Activated CD4-positive, alpha-beta T cell treated with anti-CD3 and anti-CD28 coated beads, Interleukin-2, amount 10 ng/mL, durations not matched to agents 7 days and 5 days (primary cell): ENCODE data around the gene TUBGCP3. TPM values are rescaled to one million over a fixed set of nuclear protein-coding genes. Genes with fewer than 3 reads are reported as not detected.

Experiments
- CTCF ChIA-PET: fragments of 350-600 bp; sonication (Branson Sonifier 250); formaldehyde crosslinking; loops from one replicate; lab custom pipeline; 2021; ENCODE audit warnings: antibody characterized with exemption; lab: Charles Lee
- POLR2A ChIA-PET: fragments of 350-600 bp; sonication (Branson Sonifier 250); formaldehyde crosslinking; loops from one replicate; lab custom pipeline; 2021; ENCODE audit warnings: antibody characterized with exemption; lab: Charles Lee
- DNase-seq: peaks from one replicate; pipeline ENCODE4 v3.0.0-alpha.2; 2020
- H3K27ac Mint-ChIP-seq: one replicate; pipeline ENCODE4 v1.8.0; 2021; ENCODE audit warnings: mild to moderate bottlenecking, moderate library complexity, mixed read lengths
- H3K27me3 Mint-ChIP-seq: one replicate; pipeline ENCODE4 v1.8.0; 2021; ENCODE audit warnings: mixed read lengths
- H3K36me3 Mint-ChIP-seq: one replicate; pipeline ENCODE4 v1.8.0; 2021; ENCODE audit warnings: low read depth, mixed read lengths
- H3K4me1 Mint-ChIP-seq: one replicate; pipeline ENCODE4 v1.8.0; 2021; ENCODE audit warnings: mixed read lengths
- H3K4me3 Mint-ChIP-seq: one replicate; pipeline ENCODE4 v1.8.0; 2021; ENCODE audit warnings: mild to moderate bottlenecking, moderate library complexity, mixed read lengths
- H3K9me3 Mint-ChIP-seq: one replicate; pipeline ENCODE4 v1.8.0; 2021; ENCODE audit warnings: mixed read lengths
- total RNA-seq, 2 experiments: library from RNA; stranded (reverse); gene quantifications; one replicate each; pipeline ENCODE4 v1.2.3, GENCODE V29; 2021

Gene TUBGCP3
- total RNA-seq, 2 experiments from 2014 or later, result 59.7 to 67.7 TPM

- POLR2A ChIA-PET, result no interaction called here
- CTCF ChIA-PET, result interaction anchor here (1.3 to 1.4 kb wide), 2 partner anchors 13 to 19 kb away, joined by 3 read pairs; no protein-coding TSS in a partner anchor
- no peaks in the 10 kb centered on the region for H3K4me1 Mint-ChIP-seq
- H3K27ac Mint-ChIP-seq, result no peak overlapping the region
- H3K36me3 Mint-ChIP-seq, result no peaks in the 10 kb centered on the region
- H3K9me3 Mint-ChIP-seq, result no peaks in the 10 kb centered on the region
- DNase-seq, result no peak
- peaks cover 2% of the 10 kb centered on the region for H3K27me3 Mint-ChIP-seq
- no peak overlapping the region for H3K4me3 Mint-ChIP-seq
Observed at GRCh38 chr13:112625698-112626097, 37.7 kb upstream of the TUBGCP3 start.

- Mint-ChIP-seq H3K9me3 (no peaks in the 10 kb centered on the region), H3K27me3 (peaks cover 2% of the 10 kb centered on the region), H3K36me3 (no peaks in the 10 kb centered on the region), H3K4me1 (no peaks in the 10 kb centered on the region), H3K27ac (no peak overlapping the region), H3K4me3 (no peak overlapping the region)
- ChIA-PET CTCF (interaction anchor here (1.4 kb wide), 1 partner anchor 12 kb away, joined by 3 read pairs; no protein-coding TSS in a partner anchor), POLR2A (no interaction called here)
- no peak for DNase-seq
Observed at GRCh38 chr13:112624602-112625430, 36.9 kb upstream of the TUBGCP3 start.

- no peak for DNase-seq
- Mint-ChIP-seq H3K9me3 (no peaks in the 10 kb centered on the region), H3K27ac (no peak overlapping the region), H3K36me3 (no peaks in the 10 kb centered on the region), H3K4me1 (no peaks in the 10 kb centered on the region), H3K27me3 (no peaks in the 10 kb centered on the region), H3K4me3 (no peak overlapping the region)
- ChIA-PET CTCF (no interaction called here), POLR2A (no interaction called here)
Observed at GRCh38 chr13:112624040-112624439, 36.1 kb upstream of the TUBGCP3 start.

DNA sequence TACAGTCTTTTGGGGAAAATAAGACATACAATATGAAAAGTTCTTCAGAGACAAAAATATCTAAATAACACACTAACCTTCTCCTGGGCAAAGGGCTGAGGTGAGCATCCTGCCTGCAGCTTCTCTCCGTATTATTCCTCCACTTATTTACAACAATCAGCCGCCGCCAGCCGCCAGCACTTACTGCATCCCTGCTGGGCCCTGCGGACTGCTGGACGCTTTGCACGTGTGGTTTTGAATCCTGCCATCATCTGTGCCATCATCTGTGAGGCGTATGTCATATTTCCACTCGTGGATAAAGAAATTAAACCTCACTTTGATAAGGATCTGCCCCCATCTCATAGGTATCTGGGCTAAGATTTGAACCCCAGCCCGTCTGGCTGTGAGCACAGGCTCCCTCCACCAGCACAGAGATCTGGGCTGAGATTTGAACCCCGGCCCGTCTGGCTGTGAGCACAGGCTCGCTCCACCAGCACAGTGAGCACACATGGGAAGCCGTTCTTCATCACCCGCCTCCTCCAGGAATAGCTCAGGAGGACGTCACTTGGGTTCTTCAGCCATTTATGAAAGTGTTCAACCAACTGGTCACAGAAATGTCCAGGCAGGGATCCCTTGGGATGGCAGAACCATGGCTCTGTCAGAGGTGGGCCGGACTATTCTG, 35.2 kb upstream of the TUBGCP3 start:
- Mint-ChIP-seq H3K27me3 (no peaks in the 10 kb centered on the region), H3K9me3 (no peaks in the 10 kb centered on the region), H3K36me3 (no peaks in the 10 kb centered on the region), H3K27ac (no peak overlapping the region), H3K4me3 (no peak overlapping the region), H3K4me1 (no peaks in the 10 kb centered on the region)
- POLR2A ChIA-PET, result no interaction called here
- no peak for DNase-seq
- CTCF ChIA-PET, result no interaction called here

DNA sequence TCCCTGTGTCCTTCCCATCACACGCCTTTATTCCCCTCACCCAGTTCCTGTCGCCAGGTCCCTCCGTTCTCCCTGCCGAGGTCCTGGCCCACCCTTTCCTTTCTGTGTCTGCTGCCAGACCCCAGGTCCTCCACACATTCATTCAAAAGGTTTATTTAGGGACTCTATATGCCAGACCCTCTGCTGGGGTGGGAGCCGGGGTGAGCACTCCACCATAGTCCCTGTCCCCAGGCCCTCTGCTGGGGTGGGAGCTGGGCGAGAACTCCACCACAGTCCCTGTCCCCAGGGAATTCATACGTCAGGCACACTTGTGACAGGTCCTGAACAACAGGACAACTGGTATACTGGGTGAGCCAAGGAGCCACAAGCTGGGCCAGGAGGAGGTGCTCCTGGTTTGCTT, 34.4 kb upstream of the TUBGCP3 start:
- H3K4me1 Mint-ChIP-seq, result no peaks in the 10 kb centered on the region
- DNase-seq, result no peak
- CTCF ChIA-PET, result no interaction called here
- no peaks in the 10 kb centered on the region for H3K27me3 Mint-ChIP-seq
- H3K9me3 Mint-ChIP-seq, result no peaks in the 10 kb centered on the region
- H3K36me3 Mint-ChIP-seq, result no peaks in the 10 kb centered on the region
- POLR2A ChIA-PET, result no interaction called here
- H3K4me3 Mint-ChIP-seq, result no peak overlapping the region
- no peak overlapping the region for H3K27ac Mint-ChIP-seq

GRCh38 chr13:112619730-112620631, 32.0 kb upstream of the TUBGCP3 start:
- no peak for DNase-seq
- Mint-ChIP-seq H3K9me3 (no peaks in the 10 kb centered on the region), H3K27me3 (peaks cover 12% of the 10 kb centered on the region), H3K4me1 (no peaks in the 10 kb centered on the region), H3K27ac (no peak overlapping the region), H3K4me3 (no peak overlapping the region), H3K36me3 (no peaks in the 10 kb centered on the region)
- POLR2A ChIA-PET, result no interaction called here
- CTCF ChIA-PET, result interaction anchor here (0.7 kb wide), 1 partner anchor 14 kb away, joined by 3 read pairs; no protein-coding TSS in a partner anchor

- Mint-ChIP-seq H3K4me1 (no peaks in the 10 kb centered on the region), H3K27ac (no peak overlapping the region), H3K9me3 (no peaks in the 10 kb centered on the region), H3K27me3 (peaks cover 20% of the 10 kb centered on the region), H3K36me3 (no peaks in the 10 kb centered on the region), H3K4me3 (no peak overlapping the region)
- no peak for DNase-seq
- POLR2A ChIA-PET, result no interaction called here
- CTCF ChIA-PET, result no interaction called here
Observed at GRCh38 chr13:112618501-112618900, 30.5 kb upstream of the TUBGCP3 start.

GRCh38 chr13:112617754-112618375, 29.9 kb upstream of the TUBGCP3 start:
- no peak overlapping the region for H3K27ac Mint-ChIP-seq
- no peaks in the 10 kb centered on the region for H3K4me1 Mint-ChIP-seq
- H3K4me3 Mint-ChIP-seq, result no peak overlapping the region
- no peak for DNase-seq
- ChIA-PET CTCF (no interaction called here), POLR2A (no interaction called here)
- H3K27me3 Mint-ChIP-seq, result peaks cover 20% of the 10 kb centered on the region
- no peaks in the 10 kb centered on the region for H3K9me3 Mint-ChIP-seq
- H3K36me3 Mint-ChIP-seq, result no peaks in the 10 kb centered on the region

DNA sequence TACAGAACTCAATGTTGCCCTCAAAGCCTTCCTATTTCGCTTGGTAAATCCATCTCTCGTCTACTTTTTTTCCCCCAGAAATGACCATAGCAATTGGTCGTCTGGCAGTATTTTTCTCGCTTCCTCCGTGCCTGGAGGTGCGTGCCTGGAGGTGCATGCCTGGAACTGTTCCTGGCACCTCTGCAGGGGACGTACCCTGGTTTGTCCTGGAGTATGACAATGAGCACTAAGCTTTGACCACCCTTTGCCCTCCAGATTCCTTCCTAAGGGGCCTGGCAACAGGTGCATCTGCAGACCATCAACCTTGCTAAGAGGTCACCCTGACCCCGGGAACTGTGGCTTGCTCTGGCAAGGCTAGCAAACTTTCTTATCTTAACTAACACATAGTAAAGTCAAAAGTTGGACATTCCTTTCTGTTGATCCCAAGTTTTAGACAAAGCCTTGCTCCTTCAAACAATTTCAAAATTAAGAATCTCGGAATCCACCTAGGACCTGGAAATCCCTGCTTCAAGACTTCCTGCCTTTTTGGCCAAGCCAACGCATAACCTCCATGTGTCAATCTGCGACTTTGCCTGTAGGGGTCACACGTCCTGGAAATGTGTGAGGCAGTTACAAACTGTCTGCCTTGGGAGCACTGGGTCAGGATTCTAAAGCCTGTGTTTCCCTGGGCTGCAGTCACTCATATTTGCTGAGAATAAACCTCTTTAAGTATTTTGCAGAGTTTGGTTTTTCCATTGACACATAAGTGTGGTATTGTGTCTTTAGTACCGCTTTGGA, 28.8 kb upstream of the TUBGCP3 start:
- POLR2A ChIA-PET, result no interaction called here
- DNase-seq, result peak; percentile 46

GRCh38 chr13:112615391-112615790, 27.4 kb upstream of the TUBGCP3 start:
- DNase-seq, result no peak
- CTCF ChIA-PET, result interaction anchor here (0.5 to 0.9 kb wide), 2 partner anchors 8 to 26 kb away, joined by 3 to 4 read pairs; no protein-coding TSS in a partner anchor
- POLR2A ChIA-PET, result no interaction called here
- H3K27me3 Mint-ChIP-seq, result peaks cover 26% of the 10 kb centered on the region
- no peak overlapping the region for H3K27ac Mint-ChIP-seq
- no peaks in the 10 kb centered on the region for H3K4me1 Mint-ChIP-seq
- no peaks in the 10 kb centered on the region for H3K36me3 Mint-ChIP-seq
- no peak overlapping the region for H3K4me3 Mint-ChIP-seq
- no peaks in the 10 kb centered on the region for H3K9me3 Mint-ChIP-seq

More for the DNA sequence above, 28.8 kb upstream of the TUBGCP3 start:
- Mint-ChIP-seq H3K27ac (no peak overlapping the region), H3K9me3 (no peaks in the 10 kb centered on the region), H3K36me3 (no peaks in the 10 kb centered on the region), H3K27me3 (peaks cover 21% of the 10 kb centered on the region), H3K4me3 (no peak overlapping the region), H3K4me1 (no peaks in the 10 kb centered on the region)
- CTCF ChIA-PET, result no interaction called here

GRCh38 chr13:112614835-112615234, 26.9 kb upstream of the TUBGCP3 start:
- POLR2A ChIA-PET, result no interaction called here
- H3K4me3 Mint-ChIP-seq, result no peak overlapping the region
- no peaks in the 10 kb centered on the region for H3K36me3 Mint-ChIP-seq
- no peaks in the 10 kb centered on the region for H3K4me1 Mint-ChIP-seq
- CTCF ChIA-PET, result interaction anchor here (0.8 to 0.9 kb wide), 2 partner anchors 8 to 442 kb away, joined by 3 to 4 read pairs; no protein-coding TSS in a partner anchor
- H3K9me3 Mint-ChIP-seq, result no peaks in the 10 kb centered on the region
- DNase-seq, result no peak
- H3K27me3 Mint-ChIP-seq, result peaks cover 30% of the 10 kb centered on the region
- no peak overlapping the region for H3K27ac Mint-ChIP-seq

- Mint-ChIP-seq H3K27ac (no peak overlapping the region), H3K27me3 (peaks cover 33% of the 10 kb centered on the region), H3K36me3 (no peaks in the 10 kb centered on the region), H3K4me1 (peaks cover 11% of the 10 kb centered on the region), H3K4me3 (no peak overlapping the region), H3K9me3 (no peaks in the 10 kb centered on the region)
- DNase-seq, result no peak
- CTCF ChIA-PET, result no interaction called here
- POLR2A ChIA-PET, result no interaction called here
Observed at GRCh38 chr13:112608212-112608611, 20.3 kb upstream of the TUBGCP3 start.
